ENCODE results near the gene FRMD5. TPM values are rescaled to one million over a fixed set of nuclear protein-coding genes. Genes with fewer than 3 reads are reported as not detected.

The FRMD5 gene
- total and polyA plus RNA-seq, 2 donors (not counting 1 experiment from before 2014, with no cell fraction given), result not detected

DNA sequence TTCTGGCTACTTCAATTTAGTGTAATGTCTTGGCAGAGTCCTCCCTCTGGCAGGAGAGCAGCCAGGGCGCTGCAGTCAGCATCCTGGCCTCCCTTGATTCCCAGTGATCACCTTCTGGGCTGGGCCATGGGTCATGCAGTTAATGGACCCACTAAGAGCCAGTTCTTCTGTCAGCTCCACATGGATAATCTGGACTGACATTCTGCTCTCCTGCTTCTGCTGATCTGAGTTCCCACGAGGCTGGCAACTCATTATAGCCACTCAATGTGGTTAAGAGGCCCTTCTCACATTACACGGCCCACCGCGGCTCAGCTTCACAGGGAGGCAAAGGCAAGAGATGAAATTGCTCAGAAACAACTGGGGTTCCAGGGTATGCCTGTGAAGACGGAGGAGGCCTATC, 274.3 kb downstream of the FRMD5 start:
- Mint-ChIP-seq H3K4me1 (no peaks in the 10 kb centered on the region), H3K4me3 (no peak overlapping the region), H3K27me3 (peaks cover 6% of the 10 kb centered on the region), H3K9me3 (ENCODE audit: insufficient read depth) (no peaks in the 10 kb centered on the region), H3K27ac (no peak overlapping the region)
- Histone ChIP-seq H4K20me1 (ENCODE audit: control insufficient read depth, insufficient read depth, low read length, poor library complexity, severe bottlenecking) (no peaks in the 10 kb centered on the region), H3K79me2 (ENCODE audit: control insufficient read depth, insufficient read depth, low read length) (no peaks in the 10 kb centered on the region), H3K4me3 (ENCODE audit: control extremely low read depth in 1 of 5, extremely low read depth in 1 of 5, insufficient read depth in 1 of 5, low read depth in 2 of 5, low read length in 4 of 5) (no peak overlapping the region), H3K4me1 (ENCODE audit: control insufficient read depth in 2 of 2, insufficient read depth in 2 of 2, low read length in 2 of 2) (no peaks in the 10 kb centered on the region), H3K9me3 (ENCODE audit: control extremely low read depth in 1 of 3, control insufficient read depth in 2 of 3, insufficient read depth in 1 of 3, low read length in 2 of 3) (no peaks in the 10 kb centered on the region), H3K9ac (ENCODE audit: low read length) (no peak overlapping the region), H2AFZ (ENCODE audit: insufficient read depth, low read depth, low read length, poor library complexity, severe bottlenecking) (no peak overlapping the region), H3K27ac (ENCODE audit: low read length in 2 of 2) (no peak overlapping the region), H3K27me3 (replicated peaks in 1 of 4; ENCODE audit: control extremely low read depth in 1 of 4, control insufficient read depth in 3 of 4, insufficient read depth in 4 of 4, low read length in 3 of 4) (no peaks in the 10 kb centered on the region), H3K4me2 (replicated peaks; ENCODE audit: low read depth, low read length, poor library complexity, severe bottlenecking) (no peak overlapping the region), H3K36me3 (replicated peaks in 1 of 2; ENCODE audit: control extremely low read depth in 1 of 2, control insufficient read depth in 1 of 2, extremely low read depth in 1 of 2, insufficient read depth in 2 of 2, low read length in 1 of 2) (no peaks in the 10 kb centered on the region)
- intact Hi-C loops (cut with micrococcal nuclease), result no loop called here
- TF ChIP-seq, protein P1, sequence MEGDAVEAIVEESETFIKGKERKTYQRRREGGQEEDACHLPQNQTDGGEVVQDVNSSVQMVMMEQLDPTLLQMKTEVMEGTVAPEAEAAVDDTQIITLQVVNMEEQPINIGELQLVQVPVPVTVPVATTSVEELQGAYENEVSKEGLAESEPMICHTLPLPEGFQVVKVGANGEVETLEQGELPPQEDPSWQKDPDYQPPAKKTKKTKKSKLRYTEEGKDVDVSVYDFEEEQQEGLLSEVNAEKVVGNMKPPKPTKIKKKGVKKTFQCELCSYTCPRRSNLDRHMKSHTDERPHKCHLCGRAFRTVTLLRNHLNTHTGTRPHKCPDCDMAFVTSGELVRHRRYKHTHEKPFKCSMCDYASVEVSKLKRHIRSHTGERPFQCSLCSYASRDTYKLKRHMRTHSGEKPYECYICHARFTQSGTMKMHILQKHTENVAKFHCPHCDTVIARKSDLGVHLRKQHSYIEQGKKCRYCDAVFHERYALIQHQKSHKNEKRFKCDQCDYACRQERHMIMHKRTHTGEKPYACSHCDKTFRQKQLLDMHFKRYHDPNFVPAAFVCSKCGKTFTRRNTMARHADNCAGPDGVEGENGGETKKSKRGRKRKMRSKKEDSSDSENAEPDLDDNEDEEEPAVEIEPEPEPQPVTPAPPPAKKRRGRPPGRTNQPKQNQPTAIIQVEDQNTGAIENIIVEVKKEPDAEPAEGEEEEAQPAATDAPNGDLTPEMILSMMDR (IDR thresholded peaks at IDR 0.05), result no peak
- TF ChIP-seq EZH2 (IDR thresholded peaks at IDR 0.05; ENCODE audit: borderline replicate concordance, insufficient read depth, low read depth, low read length, poor library complexity, severe bottlenecking), result no peak
- no peak for DNase-seq
- ChIA-PET POLR2A (no interaction called here), CTCF (no interaction called here)
- WGBS (ENCODE audit: insufficient coverage), result 70% methylated on average over 5 of the region's 6 CpGs
- ATAC-seq (ENCODE audit: low read depth), result no peak

DNA sequence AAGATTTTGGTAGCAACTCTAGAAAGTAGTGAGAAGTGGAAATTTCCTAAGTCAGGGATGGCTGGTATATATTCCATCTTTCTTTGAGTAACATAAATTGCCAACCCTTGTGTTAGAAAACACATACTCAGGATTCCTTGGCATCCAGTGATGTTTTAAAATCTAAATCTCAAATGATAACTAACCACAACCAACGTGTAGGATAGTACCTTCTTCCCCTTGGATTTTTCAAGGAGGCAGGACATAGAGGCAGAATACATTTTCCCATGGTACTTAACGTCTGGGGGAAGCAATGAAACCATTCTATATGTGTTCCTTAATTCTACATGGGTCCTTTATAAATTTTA, 274.8 kb downstream of the FRMD5 start:
- no peaks in the 10 kb centered on the region for H3K79me2 ChIP-seq (ENCODE audit: control insufficient read depth, insufficient read depth, low read length)
- POLR2A ChIA-PET, result no interaction called here
- no peak overlapping the region for H3K4me3 ChIP-seq (ENCODE audit: control extremely low read depth in 1 of 5, extremely low read depth in 1 of 5, insufficient read depth in 1 of 5, low read depth in 2 of 5, low read length in 4 of 5)
- intact Hi-C loops (cut with micrococcal nuclease), result no loop called here
- no peaks in the 10 kb centered on the region for H3K4me1 ChIP-seq (ENCODE audit: control insufficient read depth in 2 of 2, insufficient read depth in 2 of 2, low read length in 2 of 2)
- Mint-ChIP-seq H3K4me3 (no peak overlapping the region), H3K9me3 (ENCODE audit: insufficient read depth) (no peaks in the 10 kb centered on the region), H3K27me3 (peaks cover 6% of the 10 kb centered on the region), H3K27ac (no peak overlapping the region), H3K4me1 (no peaks in the 10 kb centered on the region)
- TF ChIP-seq, protein P1 (IDR thresholded peaks at IDR 0.05), result no peak
- TF ChIP-seq EZH2 (IDR thresholded peaks at IDR 0.05; ENCODE audit: borderline replicate concordance, insufficient read depth, low read depth, low read length, poor library complexity, severe bottlenecking), result no peak
- DNase-seq (no peak), ATAC-seq (ENCODE audit: low read depth) (no peak)
- H2AFZ ChIP-seq (ENCODE audit: insufficient read depth, low read depth, low read length, poor library complexity, severe bottlenecking), result no peak overlapping the region
- no peak overlapping the region for H3K27ac ChIP-seq (ENCODE audit: low read length in 2 of 2)
- no peak overlapping the region for H3K9ac ChIP-seq (ENCODE audit: low read length)
- H4K20me1 ChIP-seq (ENCODE audit: control insufficient read depth, insufficient read depth, low read length, poor library complexity, severe bottlenecking), result no peaks in the 10 kb centered on the region
- CTCF ChIA-PET, result interaction anchor here (0.9 kb wide), 1 partner anchor 16 kb away, joined by 4 read pairs; no protein-coding TSS in a partner anchor
- no peaks in the 10 kb centered on the region for H3K27me3 ChIP-seq (replicated peaks in 1 of 4; ENCODE audit: control extremely low read depth in 1 of 4, control insufficient read depth in 3 of 4, insufficient read depth in 4 of 4, low read length in 3 of 4)
- no CpG with 5 or more reads among the region's 2 CpGs for WGBS (ENCODE audit: insufficient coverage)
- no peak overlapping the region for H3K4me2 ChIP-seq (replicated peaks; ENCODE audit: low read depth, low read length, poor library complexity, severe bottlenecking)
- no peaks in the 10 kb centered on the region for H3K9me3 ChIP-seq (ENCODE audit: control extremely low read depth in 1 of 3, control insufficient read depth in 2 of 3, insufficient read depth in 1 of 3, low read length in 2 of 3)
- H3K36me3 ChIP-seq (replicated peaks in 1 of 2; ENCODE audit: control extremely low read depth in 1 of 2, control insufficient read depth in 1 of 2, extremely low read depth in 1 of 2, insufficient read depth in 2 of 2, low read length in 1 of 2), result no peaks in the 10 kb centered on the region
